SK-MEL-5 (cell line): Measurements from ENCODE around the gene DIPK1B. TPM values are rescaled to one million over a fixed set of nuclear protein-coding genes. Genes with fewer than 3 reads are reported as not detected.

Source experiments
- DNase-seq: peaks from one replicate; pipeline ENCODE4 v3.0.0-alpha.2; 2016; ENCODE audit warnings: low read depth, low spot score
- in situ Hi-C: cut with HindIII; loops from 2 replicates; pipeline ENCODE4 v1.10.0; 2016; ENCODE audit warnings: low sequenced_read_pairs, high pct_unique_total_duplicates, low pct_unique_long_range_greater_than_20kb
- total RNA-seq: library from RNA; depleted of rRNA; stranded (reverse); fragments of >200 nt; shearing (Covaris generic); gene quantifications from 2 replicates; pipeline ENCODE4 v1.2.3, GENCODE V29; 2014

DIPK1B gene
- total RNA-seq, 1 experiment from 2014 or later = 45.6 TPM

GRCh38 chr9:136671646-136672430 lies 40.5 kb upstream of the DIPK1B start:
- in situ Hi-C loops = no loop called here
- peak; percentile 45 for DNase-seq

DNA sequence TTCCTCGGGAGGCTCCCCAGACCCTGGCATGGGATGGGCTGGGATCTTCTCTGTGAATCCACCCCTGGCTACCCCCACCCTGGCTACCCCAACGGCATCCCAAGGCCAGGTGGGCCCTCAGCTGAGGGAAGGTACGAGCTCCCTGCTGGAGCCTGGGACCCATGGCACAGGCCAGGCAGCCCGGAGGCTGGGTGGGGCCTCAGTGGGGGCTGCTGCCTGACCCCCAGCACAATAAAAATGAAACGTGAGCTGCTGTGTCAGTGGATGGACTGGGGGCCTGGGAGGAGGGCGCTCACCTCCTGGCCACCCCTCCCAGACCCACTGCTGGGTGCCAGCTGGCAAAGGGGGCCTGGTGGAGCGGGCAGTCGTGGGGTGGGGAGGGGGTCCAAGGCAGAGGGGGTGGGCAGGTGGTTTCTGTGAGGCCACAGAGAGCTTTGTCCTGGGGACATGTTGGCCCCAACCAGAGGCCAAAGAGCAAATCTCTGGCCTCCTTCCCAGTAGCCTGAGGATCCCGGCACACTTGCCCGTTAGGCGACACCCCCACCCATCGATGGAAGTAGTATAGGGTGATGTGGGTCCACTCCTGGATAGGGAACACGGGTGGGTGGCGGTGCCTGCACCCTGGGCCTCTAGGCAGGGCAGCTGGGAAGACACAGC lies 39.8 kb upstream of the DIPK1B start:
- DNase-seq = no peak
- in situ Hi-C loops = no loop called here

DNA sequence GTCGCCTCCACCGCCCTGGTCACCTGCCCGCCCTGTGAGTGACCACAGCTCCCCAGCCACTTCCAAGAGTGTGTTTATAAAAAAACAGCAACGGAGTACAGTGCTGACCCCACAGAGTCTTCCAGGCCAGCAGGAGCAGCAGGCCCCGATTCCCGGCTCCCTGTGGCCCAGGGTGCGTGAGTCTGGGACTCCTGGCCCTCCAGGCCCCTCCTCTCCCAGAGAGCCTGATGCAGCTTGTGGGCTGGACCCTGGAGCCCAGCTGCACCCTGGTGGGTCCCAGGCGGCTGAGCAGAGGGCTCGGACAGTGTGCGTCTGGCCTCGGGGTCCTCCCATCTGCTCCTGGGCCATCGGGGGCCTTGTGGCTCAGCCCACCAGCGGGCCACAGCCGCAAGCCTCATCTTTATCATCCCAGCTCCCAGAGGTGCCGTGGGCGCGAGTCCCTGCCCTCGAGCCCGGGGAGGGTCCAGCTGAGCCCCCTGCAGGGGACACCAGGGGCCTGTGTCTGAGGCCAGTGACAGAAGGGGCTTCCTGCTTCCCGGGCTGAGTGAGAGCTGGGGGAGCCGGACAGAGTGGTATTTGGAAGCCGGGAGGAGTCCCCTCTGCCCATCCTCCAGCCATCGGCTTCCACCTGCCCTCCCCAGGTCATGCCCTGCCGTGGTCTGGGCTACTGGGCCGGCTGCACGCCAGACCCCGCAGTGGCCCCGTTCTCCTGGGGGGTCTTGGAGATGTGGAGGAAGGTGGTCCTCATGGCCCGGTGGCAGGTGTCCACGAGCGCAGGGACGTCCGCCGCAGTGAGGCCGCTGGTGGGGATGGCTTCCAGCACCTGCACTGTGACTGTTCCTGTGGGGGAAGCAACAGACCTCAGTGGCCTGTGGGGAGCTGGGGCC lies 39.0 kb upstream of the DIPK1B start:
- DNase-seq = no peak
- in situ Hi-C loops = no loop called here

- no peak for DNase-seq
- in situ Hi-C loops = no loop called here
Observed at GRCh38 chr9:136673975-136674785, 38.2 kb upstream of the DIPK1B start.

DNA sequence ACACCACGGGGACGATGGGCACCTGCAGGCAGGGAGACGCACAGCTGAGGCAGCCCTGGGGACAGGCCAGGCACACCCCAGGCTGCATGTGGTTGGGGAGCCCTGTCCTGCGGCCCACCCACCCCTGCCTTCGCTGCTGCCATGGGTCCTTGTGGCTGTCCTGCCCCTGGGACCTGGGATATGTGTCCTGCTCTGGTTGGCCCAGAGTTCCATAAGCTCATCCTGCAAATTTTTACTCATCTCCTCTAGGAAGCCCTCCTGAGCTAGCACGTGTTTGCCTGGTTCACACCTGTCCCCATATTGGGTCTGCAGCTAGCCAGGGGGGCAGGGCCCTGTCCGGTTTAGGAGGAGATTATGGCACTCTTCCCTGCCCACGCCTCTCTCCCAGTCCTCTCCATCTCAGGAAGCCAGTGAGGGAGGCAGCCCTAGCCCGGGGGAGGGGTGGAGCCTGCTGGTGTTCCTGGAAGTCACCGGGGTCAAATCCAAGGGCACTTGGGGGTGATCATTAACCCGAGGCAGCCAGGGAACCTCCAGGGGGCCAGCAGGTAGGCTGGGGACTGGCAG lies 37.5 kb upstream of the DIPK1B start:
- in situ Hi-C loops = no loop called here
- DNase-seq = no peak

GRCh38 chr9:136675477-136676296 lies 36.7 kb upstream of the DIPK1B start:
- in situ Hi-C loops = no loop called here
- no peak for DNase-seq

DNA sequence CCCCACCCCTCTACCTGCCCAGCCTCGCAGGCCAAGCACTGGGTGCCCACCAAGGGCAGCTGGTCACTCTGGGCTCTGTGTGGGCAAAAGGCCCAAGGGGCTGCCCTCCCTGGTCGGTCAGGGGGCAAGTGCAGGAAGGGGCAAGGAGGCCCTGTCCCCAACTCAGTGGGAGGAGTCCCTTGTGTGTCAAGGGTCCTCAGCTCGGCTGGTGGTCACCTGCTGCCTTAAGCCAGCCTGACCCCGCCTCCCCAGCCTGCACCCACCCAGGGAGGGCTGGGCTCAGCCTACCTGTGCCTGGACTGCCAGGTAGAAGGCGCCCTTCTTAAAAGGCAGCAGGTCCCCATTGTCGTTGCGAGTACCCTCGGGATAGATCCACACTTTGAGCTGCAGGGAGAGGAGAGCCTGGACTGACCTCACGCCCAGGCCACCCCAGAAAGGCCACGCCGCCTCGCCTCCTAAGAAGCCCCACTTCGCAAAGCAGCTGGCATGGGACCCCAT lies 36.0 kb upstream of the DIPK1B start:
- in situ Hi-C loops = no loop called here
- no peak for DNase-seq

- in situ Hi-C loops = no loop called here
- DNase-seq = no peak
Observed at GRCh38 chr9:136676920-136677686, 35.3 kb upstream of the DIPK1B start.

- no peak for DNase-seq
- in situ Hi-C loops = no loop called here
Observed at GRCh38 chr9:136678034-136678433, 34.3 kb upstream of the DIPK1B start.

DNA sequence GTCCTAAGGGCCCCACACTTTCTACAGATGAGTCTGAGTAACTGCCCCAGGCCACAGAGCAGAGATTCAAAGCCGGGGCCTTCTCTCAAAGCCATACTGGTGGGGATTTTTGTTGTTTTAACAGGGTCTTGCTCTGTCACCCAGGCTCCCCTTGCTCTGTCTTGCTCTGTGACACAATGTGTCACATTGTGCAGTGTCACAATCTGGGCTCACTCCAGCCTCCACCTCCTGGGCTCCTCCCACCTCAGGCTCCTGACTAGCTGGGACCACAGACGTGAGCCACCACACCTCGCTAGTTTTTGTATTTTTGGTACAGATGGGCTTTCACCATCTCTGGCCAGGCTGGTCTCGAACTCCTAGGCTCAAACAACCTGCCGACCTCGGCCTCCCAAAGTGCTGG lies 33.7 kb upstream of the DIPK1B start:
- no peak for DNase-seq
- in situ Hi-C loops = no loop called here

DNA sequence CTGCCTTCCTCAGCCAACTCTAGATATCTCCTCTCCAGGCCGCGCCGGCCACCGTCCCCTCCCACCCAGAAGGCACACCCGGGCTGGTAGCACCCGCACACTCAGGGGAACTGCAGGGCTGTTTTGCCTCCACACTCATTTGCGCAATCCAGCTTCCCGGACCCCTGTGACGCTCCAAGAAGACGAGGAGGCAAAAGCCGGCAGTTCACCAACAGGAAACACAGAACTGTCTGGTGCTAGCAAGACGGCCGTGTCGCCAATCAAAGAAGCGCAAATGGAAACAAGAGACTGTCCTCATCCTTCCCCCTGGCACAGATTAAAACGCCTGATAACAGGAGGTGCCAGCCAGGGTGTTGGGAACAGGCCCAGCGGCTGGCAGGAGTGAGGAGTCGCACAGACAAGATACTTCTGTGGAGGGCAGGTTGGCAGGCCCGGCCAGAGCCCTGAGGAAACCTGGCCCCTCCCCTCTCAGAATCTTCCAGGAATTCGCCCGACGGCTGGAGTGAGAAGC lies 32.9 kb upstream of the DIPK1B start:
- in situ Hi-C loops = no loop called here

DNA sequence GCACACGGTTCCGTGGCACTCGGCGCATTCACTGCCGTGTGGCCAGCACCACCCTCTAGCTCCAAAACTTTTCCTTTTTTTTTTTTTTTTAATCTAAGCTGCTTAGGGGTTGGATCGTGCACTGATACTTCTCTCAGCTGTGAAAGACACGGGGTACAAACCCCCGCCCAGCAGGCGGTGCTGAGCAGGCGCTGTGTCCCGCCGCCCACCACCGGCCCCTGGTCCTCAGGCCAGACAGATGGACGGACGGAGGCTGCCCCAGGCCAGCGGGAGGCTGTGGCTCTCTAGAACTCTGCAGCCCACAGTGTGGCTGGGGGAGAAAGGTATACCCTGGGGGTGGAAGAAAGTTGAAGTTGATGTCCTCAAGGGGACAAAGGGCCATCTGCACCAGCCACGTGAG lies 31.3 kb upstream of the DIPK1B start:
- DNase-seq = no peak
- in situ Hi-C loops = no loop called here

More for the DNA sequence above, 32.9 kb upstream of the DIPK1B start:
- no peak for DNase-seq

- in situ Hi-C loops = no loop called here
Observed at GRCh38 chr9:136681945-136682699, 30.2 kb upstream of the DIPK1B start.

DNA sequence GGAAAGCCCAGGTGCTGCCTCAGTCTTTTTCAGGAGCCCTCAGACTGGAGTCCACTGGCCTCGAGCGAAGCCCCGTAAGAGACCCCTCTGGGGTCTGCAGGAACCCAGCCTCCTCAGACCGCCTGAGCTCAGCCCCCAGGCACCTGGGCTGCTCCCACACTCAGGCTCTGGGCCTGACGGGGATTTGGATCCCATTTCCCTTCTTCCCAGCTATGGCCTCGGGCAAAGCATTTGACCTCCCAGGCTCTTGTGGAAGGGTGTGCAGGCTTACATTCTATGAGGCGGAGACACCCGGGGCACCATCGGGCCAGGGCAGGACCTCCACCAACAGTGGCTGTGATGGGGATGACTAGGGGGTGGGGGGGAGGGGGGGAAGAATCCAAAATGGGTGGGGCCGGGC lies 29.7 kb upstream of the DIPK1B start:
- DNase-seq = no peak
- in situ Hi-C loops = no loop called here

More at GRCh38 chr9:136681945-136682699, 30.2 kb upstream of the DIPK1B start:
- no peak for DNase-seq
